HG03045 (cell line): ENCODE data around the gene ZNF212.
A peak's percentile ranks its signal among the peaks of the same experiment; 100 is the strongest.
"Not testable (repeated sequence)": the region's sequence is repeated elsewhere in the genome, so short reads cannot be mapped to it uniquely, and the experiment has no call there.

Experiments
- ATAC-seq: cut with Tn5 transposase; IDR thresholded peaks from one replicate; pipeline ENCODE4 v1.9.1; 2021; ENCODE audit warnings: mild to moderate bottlenecking, moderate library complexity; ENCODE audit not compliant: unreplicated experiment

ZNF212 gene

GRCh38 chr7:149218469-149219420 lies 20.7 kb upstream of the ZNF212 start:
- ATAC-seq = no peak

- no peak for ATAC-seq
Measured at GRCh38 chr7:149220534-149220933, 18.9 kb upstream of the ZNF212 start.

DNA sequence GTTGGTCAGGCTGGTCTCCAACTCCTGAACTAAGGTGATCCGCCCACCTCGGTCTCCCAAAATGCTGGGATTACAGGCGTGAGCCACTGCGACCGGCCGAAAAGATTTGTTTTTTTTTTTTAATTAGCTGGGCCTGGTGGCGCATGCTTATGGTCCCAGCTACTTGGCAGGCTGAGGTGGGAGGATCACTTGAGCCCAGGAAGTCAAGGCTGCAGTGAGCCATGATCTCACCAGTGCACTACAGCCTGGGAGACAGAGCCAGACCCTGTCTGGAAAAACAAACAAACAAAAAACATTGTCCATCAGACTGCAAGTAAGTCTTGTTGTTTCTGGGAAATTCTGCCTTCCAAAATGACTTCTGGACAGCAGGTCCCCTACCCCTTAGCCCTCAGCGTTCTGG lies 16.3 kb upstream of the ZNF212 start:
- ATAC-seq = no peak

DNA sequence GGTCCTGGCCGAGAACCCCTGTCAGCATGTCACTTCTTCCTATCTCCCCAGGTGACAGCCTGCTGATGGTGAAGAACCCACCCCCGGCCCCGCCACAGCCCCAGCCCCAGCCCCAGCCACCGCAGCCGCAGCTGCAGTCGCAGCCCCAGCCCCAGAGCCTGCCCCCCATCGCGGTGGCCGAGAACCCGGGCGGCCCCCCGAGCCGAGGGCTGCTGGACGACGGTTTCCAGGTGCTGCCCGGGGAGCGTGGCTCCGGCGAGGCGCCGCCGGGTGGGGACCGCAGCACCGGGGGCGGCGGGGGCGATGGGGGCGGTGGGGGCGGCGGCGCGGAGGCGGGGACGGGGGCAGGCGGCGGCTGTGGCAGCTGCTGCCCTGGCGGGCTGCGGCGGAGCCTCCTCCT lies 15.7 kb upstream of the ZNF212 start:
- ATAC-seq = no peak

DNA sequence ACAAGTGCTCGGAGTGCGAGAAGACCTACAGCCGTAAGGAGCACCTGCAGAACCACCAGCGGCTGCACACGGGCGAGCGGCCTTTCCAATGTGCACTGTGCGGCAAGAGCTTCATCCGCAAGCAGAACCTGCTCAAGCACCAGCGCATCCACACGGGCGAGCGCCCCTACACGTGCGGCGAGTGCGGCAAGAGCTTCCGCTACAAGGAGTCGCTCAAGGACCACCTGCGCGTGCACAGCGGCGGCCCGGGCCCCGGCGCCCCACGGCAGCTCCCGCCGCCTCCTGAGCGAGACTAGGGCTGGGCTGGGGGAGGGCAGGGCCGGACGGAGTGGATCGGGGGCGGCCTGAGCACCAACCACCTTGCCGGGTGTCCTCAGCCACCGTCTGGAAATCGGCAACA lies 15.1 kb upstream of the ZNF212 start:
- ATAC-seq = no peak

- no peak for ATAC-seq
Measured at GRCh38 chr7:149225106-149225505, 14.3 kb upstream of the ZNF212 start.

DNA sequence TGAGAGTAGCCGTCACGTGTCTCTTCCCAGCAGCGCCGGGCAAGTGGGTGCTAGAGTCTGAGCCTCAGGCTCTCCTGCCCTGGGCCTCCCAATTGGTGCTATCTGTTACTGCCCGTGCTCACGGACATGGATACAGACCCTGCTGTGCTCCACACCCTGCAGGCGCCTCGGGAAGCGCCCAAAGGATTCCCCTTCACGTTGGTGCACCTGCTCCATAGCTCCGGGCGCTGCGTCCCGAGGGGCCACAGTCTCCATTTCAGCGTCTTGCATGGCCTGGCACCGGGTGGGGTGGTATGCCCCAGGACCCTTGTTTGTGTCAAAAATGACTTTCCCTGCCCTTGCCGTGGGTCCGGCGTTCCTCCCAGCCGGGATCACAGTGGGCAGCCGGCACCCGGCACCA lies 13.8 kb upstream of the ZNF212 start:
- no peak for ATAC-seq

GRCh38 chr7:149226366-149226765 lies 13.1 kb upstream of the ZNF212 start:
- not testable (repeated sequence) for ATAC-seq

DNA sequence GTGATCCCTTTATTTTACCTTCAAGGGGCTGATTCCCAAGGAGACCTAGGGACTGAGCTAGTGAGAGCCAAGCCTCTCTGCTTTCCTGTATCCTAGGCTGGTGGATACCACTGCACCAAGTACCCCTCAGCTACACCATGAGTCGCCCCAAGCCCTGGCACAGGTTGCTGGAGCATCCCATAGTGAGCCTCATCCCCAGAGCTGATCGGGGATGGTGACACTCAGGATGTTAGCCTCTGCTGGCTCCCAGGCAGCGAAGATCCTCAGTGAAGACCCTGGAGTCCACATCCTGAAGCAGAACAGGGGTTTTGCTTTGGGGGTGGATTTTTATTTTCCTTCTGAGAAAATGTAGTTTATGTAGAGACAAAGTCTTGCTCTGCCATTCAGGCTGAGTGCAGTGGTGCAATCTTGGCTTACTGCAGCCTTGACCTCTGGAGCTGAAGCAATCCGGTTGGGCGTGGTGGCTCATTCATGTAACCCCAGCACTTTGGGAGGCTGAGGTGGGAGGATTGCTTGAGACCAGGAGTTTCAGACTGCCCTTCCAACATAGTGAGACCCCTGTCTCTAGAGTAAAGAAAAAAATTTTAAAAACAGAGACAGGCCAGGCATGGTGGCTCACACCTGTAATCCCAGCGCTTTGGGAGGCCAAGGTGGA lies 12.5 kb upstream of the ZNF212 start:
- ATAC-seq = no peak

GRCh38 chr7:149228831-149229471 lies 10.5 kb upstream of the ZNF212 start:
- ATAC-seq = no peak

GRCh38 chr7:149229526-149229925 lies 9.9 kb upstream of the ZNF212 start:
- ATAC-seq = no peak

GRCh38 chr7:149232362-149232761 lies 7.1 kb upstream of the ZNF212 start:
- no peak for ATAC-seq

DNA sequence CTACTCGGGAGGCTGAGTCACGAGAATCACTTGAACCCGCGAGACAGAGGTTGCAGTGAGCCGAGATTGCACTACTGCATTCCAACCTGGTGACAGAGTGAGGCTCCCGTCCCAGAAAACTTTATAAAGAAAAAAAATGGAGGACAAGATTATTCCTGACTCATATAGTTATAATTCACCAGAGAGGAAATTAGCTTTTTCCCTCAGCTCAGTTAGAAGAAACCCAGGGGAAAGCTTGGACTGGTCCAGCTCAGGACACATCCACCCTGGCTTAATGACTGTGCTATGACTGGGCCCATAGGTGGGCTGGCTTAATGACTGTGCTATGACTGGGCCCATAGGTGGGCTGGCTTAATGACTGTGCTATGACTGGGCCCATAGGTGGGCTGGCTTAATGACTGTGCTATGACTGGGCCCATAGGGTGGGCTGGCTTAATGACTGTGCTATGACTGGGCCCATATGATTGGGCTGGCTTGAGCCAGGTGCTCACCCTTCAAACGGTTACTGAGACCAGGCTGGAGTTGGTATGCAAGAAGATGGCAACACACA lies 5.7 kb upstream of the ZNF212 start:
- ATAC-seq = not testable (repeated sequence)

GRCh38 chr7:149237502-149237901 lies 1.9 kb upstream of the ZNF212 start:
- ATAC-seq = no peak

DNA sequence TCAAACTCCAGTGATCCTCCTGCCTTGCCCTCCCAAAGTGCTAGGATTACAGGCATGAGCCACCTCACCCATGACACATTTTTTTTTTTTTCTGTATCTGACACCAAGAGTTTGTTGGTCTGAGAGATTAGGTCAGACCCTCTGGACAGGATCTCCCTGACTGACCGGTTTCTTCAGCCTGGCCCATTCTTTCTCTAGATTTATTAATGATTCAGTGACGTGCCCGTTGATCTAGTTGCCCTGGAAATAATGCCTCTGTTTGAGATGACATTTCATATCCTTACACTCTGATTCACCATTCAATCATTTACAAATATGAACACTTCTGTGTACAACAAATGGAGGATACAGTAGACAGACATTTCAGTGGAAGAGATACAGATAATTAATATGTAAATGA lies 1.4 kb upstream of the ZNF212 start:
- no peak for ATAC-seq

DNA sequence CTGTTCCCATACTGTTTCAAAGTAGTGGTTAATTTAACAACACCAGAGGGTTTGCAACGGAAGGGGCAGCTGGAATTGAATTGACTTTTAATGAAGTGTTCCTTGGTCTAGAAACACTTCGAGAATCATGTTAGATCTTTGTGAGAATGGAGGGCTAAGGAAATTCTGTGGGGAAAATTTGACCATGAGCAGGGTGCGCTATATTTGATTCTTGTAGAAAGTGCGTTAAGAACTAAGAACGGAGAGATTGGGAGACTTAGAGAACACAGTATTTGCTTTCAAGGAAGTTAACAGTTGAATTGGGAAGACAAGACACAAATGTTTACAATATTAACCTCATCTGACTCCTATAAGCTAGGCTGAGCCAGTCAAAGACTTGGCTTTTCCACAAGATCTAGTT lies 1.2 kb downstream of the ZNF212 start:
- ATAC-seq = no peak

DNA sequence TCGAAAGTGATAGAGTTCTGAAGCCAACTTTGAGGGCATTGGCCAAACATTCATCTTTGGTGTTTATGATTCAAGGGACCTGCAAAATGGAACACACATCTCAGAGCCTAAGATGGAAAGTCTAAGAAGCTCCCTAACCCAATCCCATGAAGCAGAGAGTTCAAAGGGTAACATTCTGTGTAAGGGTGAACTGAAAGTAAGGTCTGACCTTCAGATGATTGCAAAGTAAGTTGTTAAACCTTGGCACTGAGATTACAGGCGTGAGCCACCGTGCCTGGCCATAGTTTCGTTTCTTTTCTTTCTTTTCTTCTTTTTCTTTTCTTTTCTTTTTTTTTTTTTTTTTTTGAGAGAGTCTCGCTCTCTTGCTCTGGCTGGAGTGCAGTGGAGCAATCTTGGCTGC lies 2.2 kb downstream of the ZNF212 start:
- ATAC-seq = no peak

DNA sequence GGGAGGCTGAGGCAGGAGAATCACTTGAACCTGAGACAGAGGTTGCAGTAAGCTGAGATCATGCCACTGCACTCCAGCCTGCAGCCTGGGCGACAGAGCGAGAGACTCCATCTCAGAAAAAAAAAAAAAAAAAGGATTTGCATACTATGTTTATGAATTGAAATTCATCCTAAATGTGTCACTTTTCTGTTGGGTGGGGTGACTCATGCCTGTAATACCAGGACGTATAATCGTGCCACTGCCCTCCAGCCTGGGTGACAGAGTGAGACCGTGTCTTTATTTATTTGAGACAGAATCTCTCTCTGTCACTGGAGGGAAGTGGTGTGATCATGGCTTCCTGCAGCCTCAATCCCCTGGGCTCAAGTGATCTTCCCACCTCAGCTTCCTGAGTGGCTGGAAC lies 5.8 kb downstream of the ZNF212 start:
- peak; percentile 48 for ATAC-seq

- ATAC-seq = no peak
Measured at GRCh38 chr7:149245744-149246143, 6.3 kb downstream of the ZNF212 start.

- ATAC-seq = no peak
Measured at GRCh38 chr7:149248777-149249176, 9.3 kb downstream of the ZNF212 start.

GRCh38 chr7:149250151-149250550 lies 10.7 kb downstream of the ZNF212 start:
- ATAC-seq = not testable (repeated sequence)
